Activated naive CD8-positive, alpha-beta T cell treated with anti-CD3 and anti-CD28 coated beads for 36 hours (primary cell): ENCODE measurements around the gene BRAF. TPM values are rescaled to one million over a fixed set of nuclear protein-coding genes. Genes with fewer than 3 reads are reported as not detected.
"Not testable (repeated sequence)": the region's sequence is repeated elsewhere in the genome, so short reads cannot be mapped to it uniquely, and the experiment has no call there.

ENCODE experiments used
- DNase-seq: peaks from one replicate; pipeline ENCODE4 v3.0.0; 2021
- H3K27ac Mint-ChIP-seq: one replicate; pipeline ENCODE4 v1.8.0; 2022; ENCODE audit warnings: mild to moderate bottlenecking, moderate library complexity, mixed read lengths
- H3K27me3 Mint-ChIP-seq: one replicate; pipeline ENCODE4 v1.8.0; 2022; ENCODE audit warnings: mild to moderate bottlenecking, mixed read lengths
- H3K36me3 Mint-ChIP-seq: one replicate; pipeline ENCODE4 v1.8.0; 2021; ENCODE audit warnings: mild to moderate bottlenecking, mixed read lengths
- H3K4me1 Mint-ChIP-seq: one replicate; pipeline ENCODE4 v1.8.0; 2021; ENCODE audit warnings: mixed read lengths
- H3K4me3 Mint-ChIP-seq: one replicate; pipeline ENCODE4 v1.8.0; 2022; ENCODE audit warnings: mild to moderate bottlenecking, moderate library complexity, mixed read lengths
- H3K9me3 Mint-ChIP-seq: one replicate; pipeline ENCODE4 v1.8.0; 2022; ENCODE audit warnings: mixed read lengths
- total RNA-seq, 2 experiments: library from RNA; stranded (reverse); gene quantifications; one replicate each; pipeline ENCODE4 v1.2.3, GENCODE V29; 2021

The BRAF gene
- total RNA-seq, 2 experiments from 2014 or later = 26.6 to 27.0 TPM

GRCh38 chr7:140873434-140873833, 51.3 kb downstream of the BRAF start:
- Mint-ChIP-seq H3K36me3 (peaks cover 21% of the 10 kb centered on the region), H3K9me3 (peaks cover 10% of the 10 kb centered on the region), H3K4me1 (peaks cover 43% of the 10 kb centered on the region), H3K4me3 (no peak overlapping the region), H3K27ac (no peak overlapping the region), H3K27me3 (no peaks in the 10 kb centered on the region)
- no peak for DNase-seq

- no peaks in the 10 kb centered on the region for H3K27me3 Mint-ChIP-seq
- peaks cover 12% of the 10 kb centered on the region for H3K36me3 Mint-ChIP-seq
- H3K9me3 Mint-ChIP-seq = peaks cover 5% of the 10 kb centered on the region
- no peak overlapping the region for H3K4me3 Mint-ChIP-seq
- no peak overlapping the region for H3K27ac Mint-ChIP-seq
- H3K4me1 Mint-ChIP-seq = peaks cover 37% of the 10 kb centered on the region
- DNase-seq = no peak
Observed at GRCh38 chr7:140870003-140870402, 54.7 kb downstream of the BRAF start.

- Mint-ChIP-seq H3K4me1 (peaks cover 36% of the 10 kb centered on the region), H3K27me3 (no peaks in the 10 kb centered on the region), H3K4me3 (no peak overlapping the region), H3K9me3 (peaks cover 6% of the 10 kb centered on the region), H3K36me3 (peaks cover 11% of the 10 kb centered on the region), H3K27ac (no peak overlapping the region)
- DNase-seq = no peak
Observed at GRCh38 chr7:140869430-140869829, 55.3 kb downstream of the BRAF start.

DNA sequence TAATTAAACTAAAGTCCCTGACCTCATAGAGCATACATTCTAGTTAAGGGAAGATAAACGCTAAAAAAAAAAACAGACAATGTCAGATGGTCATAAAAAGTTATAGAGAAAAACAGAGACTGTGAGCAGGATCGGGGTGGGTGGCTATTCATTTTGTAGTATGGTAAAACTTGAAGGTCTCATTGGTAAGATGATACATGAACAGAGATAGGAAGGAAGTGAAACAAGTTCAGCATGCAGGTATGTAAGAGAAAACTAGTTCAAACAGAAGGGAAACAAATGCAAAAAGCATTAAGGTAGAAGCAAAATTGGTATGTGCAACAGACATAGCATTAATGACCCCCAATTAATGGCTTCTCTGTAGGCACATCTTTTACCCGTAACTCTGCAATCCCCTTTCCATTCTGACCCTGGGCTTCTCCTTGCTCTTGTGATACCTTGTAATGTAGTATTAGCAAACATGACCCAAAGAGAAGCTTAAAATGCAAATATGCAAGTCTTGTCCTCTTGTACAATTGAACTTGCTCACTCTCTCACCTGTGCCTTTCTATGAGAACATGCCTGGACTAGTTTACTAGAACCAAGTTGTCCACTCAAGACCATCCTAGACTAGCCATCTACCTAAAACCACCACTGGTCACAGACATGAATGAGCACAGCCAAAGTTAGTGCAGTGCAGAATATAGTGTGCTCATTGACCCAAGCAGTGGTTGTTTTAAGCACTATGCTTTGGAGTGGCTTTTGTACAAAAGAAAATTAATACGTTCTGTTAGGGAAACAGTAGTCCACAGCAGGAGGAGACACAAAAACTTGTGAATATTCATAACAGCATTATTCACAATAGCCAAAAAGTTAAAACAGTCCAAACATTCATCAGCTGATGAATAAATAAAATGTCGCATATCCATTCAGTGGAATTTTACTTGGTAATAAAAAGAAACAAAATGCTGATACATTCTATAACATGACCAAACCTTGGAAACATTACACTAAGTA, 57.0 kb downstream of the BRAF start:
- no peak overlapping the region for H3K27ac Mint-ChIP-seq
- DNase-seq = no peak
- no peaks in the 10 kb centered on the region for H3K27me3 Mint-ChIP-seq
- peaks cover 12% of the 10 kb centered on the region for H3K9me3 Mint-ChIP-seq
- H3K36me3 Mint-ChIP-seq = peaks cover 15% of the 10 kb centered on the region
- H3K4me3 Mint-ChIP-seq = no peak overlapping the region
- peaks cover 40% of the 10 kb centered on the region for H3K4me1 Mint-ChIP-seq

- no peak for DNase-seq
- no peak overlapping the region for H3K27ac Mint-ChIP-seq
- no peak overlapping the region for H3K4me3 Mint-ChIP-seq
- H3K9me3 Mint-ChIP-seq = peaks cover 12% of the 10 kb centered on the region
- H3K4me1 Mint-ChIP-seq = peaks cover 42% of the 10 kb centered on the region
- no peaks in the 10 kb centered on the region for H3K27me3 Mint-ChIP-seq
- H3K36me3 Mint-ChIP-seq = peaks cover 15% of the 10 kb centered on the region
Observed at GRCh38 chr7:140866926-140867325, 57.8 kb downstream of the BRAF start.

DNA sequence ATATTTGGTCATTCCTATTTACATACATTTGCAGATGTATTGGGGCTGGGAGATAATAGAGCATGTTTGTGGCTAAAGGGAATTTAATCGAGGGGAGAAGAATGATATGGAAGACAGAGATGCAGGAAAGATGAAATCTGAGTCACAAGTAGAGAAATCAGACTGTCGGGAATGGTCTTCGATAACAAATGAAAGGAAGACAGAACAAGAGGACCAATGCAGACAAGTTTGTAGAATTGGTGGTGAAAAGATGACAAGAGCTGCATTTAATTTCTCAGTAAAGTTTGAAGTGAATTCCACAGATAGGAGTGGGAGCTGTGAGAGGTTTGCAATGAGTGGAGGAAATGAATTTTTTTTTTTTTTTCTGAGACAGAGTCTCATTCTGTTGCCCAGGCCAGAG, 60.0 kb downstream of the BRAF start:
- no peak for DNase-seq
- no peaks in the 10 kb centered on the region for H3K27me3 Mint-ChIP-seq
- peaks cover 42% of the 10 kb centered on the region for H3K4me1 Mint-ChIP-seq
- H3K9me3 Mint-ChIP-seq = peaks cover 12% of the 10 kb centered on the region
- H3K4me3 Mint-ChIP-seq = no peak overlapping the region
- H3K27ac Mint-ChIP-seq = no peak overlapping the region
- peaks cover 15% of the 10 kb centered on the region for H3K36me3 Mint-ChIP-seq

DNA sequence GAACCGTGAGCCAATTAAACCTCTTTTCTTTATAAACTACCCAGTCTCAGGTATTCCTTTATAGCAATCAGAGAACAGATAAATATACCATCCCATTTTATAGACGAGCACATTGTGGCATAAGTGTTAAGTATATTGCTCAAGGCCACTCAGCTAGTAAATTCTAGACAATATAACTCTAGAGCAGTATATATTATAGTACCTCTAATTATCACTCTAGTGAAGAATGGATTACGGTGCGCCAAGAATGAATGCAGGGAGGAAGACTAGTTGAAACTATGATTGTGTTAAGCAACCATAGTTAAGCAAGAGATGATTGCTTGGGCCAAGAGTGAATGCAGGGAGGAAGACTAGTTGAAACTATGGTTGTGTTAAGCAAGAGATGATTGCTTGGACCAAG, 60.9 kb downstream of the BRAF start:
- no peak overlapping the region for H3K4me3 Mint-ChIP-seq
- H3K36me3 Mint-ChIP-seq = peaks cover 15% of the 10 kb centered on the region
- H3K9me3 Mint-ChIP-seq = peaks cover 12% of the 10 kb centered on the region
- H3K27ac Mint-ChIP-seq = no peak overlapping the region
- no peak for DNase-seq
- H3K4me1 Mint-ChIP-seq = peaks cover 40% of the 10 kb centered on the region
- no peaks in the 10 kb centered on the region for H3K27me3 Mint-ChIP-seq

GRCh38 chr7:140863184-140863583, 61.5 kb downstream of the BRAF start:
- Mint-ChIP-seq H3K4me3 (no peak overlapping the region), H3K27me3 (no peaks in the 10 kb centered on the region), H3K27ac (no peak overlapping the region), H3K4me1 (peaks cover 36% of the 10 kb centered on the region), H3K36me3 (peaks cover 15% of the 10 kb centered on the region), H3K9me3 (peaks cover 12% of the 10 kb centered on the region)
- no peak for DNase-seq

DNA sequence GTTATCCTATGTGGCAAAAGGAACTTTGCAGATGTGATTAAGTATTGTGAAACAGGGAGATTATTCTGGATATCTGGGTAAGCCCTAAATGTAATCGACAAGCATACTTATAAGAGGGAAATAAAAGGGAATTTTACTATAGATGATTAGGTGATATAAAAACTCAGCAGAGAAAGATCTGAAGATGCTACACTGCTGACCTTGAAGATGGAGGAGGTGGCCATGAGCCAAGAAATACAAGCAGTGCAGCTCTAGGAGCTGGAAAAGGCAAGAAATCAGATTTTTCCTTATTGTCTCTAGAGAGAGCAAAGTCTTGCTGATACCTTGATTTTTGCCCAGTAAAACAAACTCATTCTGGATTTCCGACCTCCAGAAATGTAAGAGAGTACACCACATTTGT, 67.7 kb downstream of the BRAF start:
- peaks cover 39% of the 10 kb centered on the region for H3K4me1 Mint-ChIP-seq
- no peak overlapping the region for H3K4me3 Mint-ChIP-seq
- H3K27ac Mint-ChIP-seq = no peak overlapping the region
- no peak for DNase-seq
- peaks cover 2% of the 10 kb centered on the region for H3K36me3 Mint-ChIP-seq
- H3K27me3 Mint-ChIP-seq = no peaks in the 10 kb centered on the region
- H3K9me3 Mint-ChIP-seq = no peaks in the 10 kb centered on the region

GRCh38 chr7:140841166-140841715, 83.5 kb downstream of the BRAF start:
- Mint-ChIP-seq H3K27me3 (no peaks in the 10 kb centered on the region), H3K36me3 (peaks cover 32% of the 10 kb centered on the region), H3K9me3 (peaks cover under 1% of the 10 kb centered on the region), H3K4me1 (peaks cover 6% of the 10 kb centered on the region), H3K4me3 (no peak overlapping the region), H3K27ac (no peak overlapping the region)
- DNase-seq = no peak

GRCh38 chr7:140831724-140832123, 93.0 kb downstream of the BRAF start:
- peaks cover 4% of the 10 kb centered on the region for H3K4me1 Mint-ChIP-seq
- no peak for DNase-seq
- no peak overlapping the region for H3K4me3 Mint-ChIP-seq
- no peak overlapping the region for H3K27ac Mint-ChIP-seq
- peaks cover 5% of the 10 kb centered on the region for H3K36me3 Mint-ChIP-seq
- no peaks in the 10 kb centered on the region for H3K27me3 Mint-ChIP-seq
- no peaks in the 10 kb centered on the region for H3K9me3 Mint-ChIP-seq

DNA sequence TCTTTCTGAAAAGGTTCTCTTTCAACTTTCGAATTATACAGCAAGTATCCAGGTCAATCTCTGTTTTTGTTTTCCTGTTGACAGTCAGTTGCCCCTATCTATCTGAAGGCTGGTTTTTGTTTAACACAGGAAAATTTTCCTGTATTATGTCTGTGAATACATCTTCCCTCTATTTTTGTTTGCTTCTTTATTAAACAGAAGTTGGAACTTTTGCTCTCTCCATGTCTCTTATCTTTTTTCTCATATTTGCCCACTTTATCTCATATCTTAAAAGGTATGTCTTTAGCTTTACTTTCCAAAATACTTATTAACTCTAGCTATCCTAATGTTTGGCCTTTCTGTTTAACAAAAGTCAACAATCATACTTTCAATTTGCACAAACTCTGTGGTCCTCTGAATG, 95.0 kb downstream of the BRAF start:
- no peak overlapping the region for H3K4me3 Mint-ChIP-seq
- H3K27ac Mint-ChIP-seq = no peak overlapping the region
- no peaks in the 10 kb centered on the region for H3K27me3 Mint-ChIP-seq
- no peak for DNase-seq
- H3K9me3 Mint-ChIP-seq = no peaks in the 10 kb centered on the region
- peaks cover 2% of the 10 kb centered on the region for H3K4me1 Mint-ChIP-seq
- H3K36me3 Mint-ChIP-seq = peaks cover 9% of the 10 kb centered on the region

DNA sequence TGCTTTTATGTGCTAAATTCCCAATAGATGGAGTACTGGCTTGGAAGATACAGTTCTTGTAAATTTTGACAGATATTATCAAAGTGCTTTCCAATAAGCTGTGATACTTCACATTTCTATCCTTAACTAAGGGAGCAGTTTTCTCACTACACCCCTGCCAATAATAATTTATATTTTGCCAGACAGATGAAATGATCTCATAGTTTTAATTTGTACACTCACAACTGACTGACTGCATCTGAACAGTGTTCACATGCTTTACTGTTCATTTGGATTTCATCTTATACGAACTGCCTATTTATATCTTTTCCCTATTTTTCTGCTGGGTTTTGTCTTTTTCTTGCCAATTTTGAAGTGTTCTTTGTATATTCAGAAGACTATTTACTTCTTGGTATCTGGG, 96.0 kb downstream of the BRAF start:
- no peak for DNase-seq
- H3K4me1 Mint-ChIP-seq = no peaks in the 10 kb centered on the region
- no peaks in the 10 kb centered on the region for H3K9me3 Mint-ChIP-seq
- no peaks in the 10 kb centered on the region for H3K27me3 Mint-ChIP-seq
- peaks cover 7% of the 10 kb centered on the region for H3K36me3 Mint-ChIP-seq
- no peak overlapping the region for H3K27ac Mint-ChIP-seq
- no peak overlapping the region for H3K4me3 Mint-ChIP-seq

DNA sequence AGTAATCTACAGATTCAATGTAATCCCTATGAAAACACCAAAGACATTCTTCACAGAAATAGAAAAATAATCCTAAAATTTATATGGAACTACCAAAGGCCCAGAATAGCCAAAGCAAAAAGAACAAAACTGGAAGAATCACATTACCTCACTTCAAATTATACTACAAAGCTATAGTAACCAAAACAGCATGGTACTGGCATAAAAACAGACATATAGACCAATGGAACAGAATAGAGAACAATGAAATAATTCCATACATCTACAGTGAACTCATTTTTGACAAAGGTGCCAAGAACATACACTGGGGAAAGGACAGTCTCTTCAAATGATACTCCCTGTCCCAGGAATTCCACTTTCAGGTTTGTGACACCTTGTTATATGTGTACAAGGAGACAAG, 107.3 kb downstream of the BRAF start:
- not testable (repeated sequence) for H3K27me3 Mint-ChIP-seq, H3K4me3 Mint-ChIP-seq, H3K9me3 Mint-ChIP-seq, DNase-seq, H3K27ac Mint-ChIP-seq, H3K4me1 Mint-ChIP-seq
- H3K36me3 Mint-ChIP-seq = peaks cover 22% of the 10 kb centered on the region

GRCh38 chr7:140810830-140811556, 113.7 kb downstream of the BRAF start:
- H3K4me1 Mint-ChIP-seq = peaks cover 9% of the 10 kb centered on the region
- no peak overlapping the region for H3K4me3 Mint-ChIP-seq
- H3K27ac Mint-ChIP-seq = no peak overlapping the region
- no peaks in the 10 kb centered on the region for H3K9me3 Mint-ChIP-seq
- peak; percentile 43 for DNase-seq
- no peaks in the 10 kb centered on the region for H3K36me3 Mint-ChIP-seq
- H3K27me3 Mint-ChIP-seq = no peaks in the 10 kb centered on the region
